ENCODE data around the gene PLSCR4.
A peak's percentile ranks its signal among the peaks of the same experiment; 100 is the strongest.
"Not testable (repeated sequence)": the region's sequence is repeated elsewhere in the genome, so short reads cannot be mapped to it uniquely, and the experiment has no call there.

The PLSCR4 gene

DNA sequence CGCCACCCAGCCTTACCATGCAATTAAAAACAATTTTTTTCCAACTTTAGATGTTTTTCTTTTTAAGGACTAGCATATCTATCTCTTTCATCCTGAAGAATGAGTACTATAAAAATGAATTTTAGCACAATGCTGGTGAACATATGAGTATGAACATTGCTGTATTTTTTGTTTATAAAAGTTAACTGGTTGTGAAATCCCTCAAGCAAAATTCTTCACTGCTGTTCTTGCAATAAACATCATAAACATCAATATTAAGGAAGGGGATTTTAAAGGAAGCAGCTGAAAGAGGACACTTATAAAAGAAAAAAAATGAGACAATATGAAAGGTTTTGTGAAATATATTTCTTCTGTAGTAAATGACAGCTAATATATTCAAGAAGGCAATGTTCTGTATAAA is 3.0 kb downstream of the PLSCR4 start:
- no peak for DNase-seq (ENCODE audit: low read depth in 2 of 2, low spot score in 1 of 2)

DNA sequence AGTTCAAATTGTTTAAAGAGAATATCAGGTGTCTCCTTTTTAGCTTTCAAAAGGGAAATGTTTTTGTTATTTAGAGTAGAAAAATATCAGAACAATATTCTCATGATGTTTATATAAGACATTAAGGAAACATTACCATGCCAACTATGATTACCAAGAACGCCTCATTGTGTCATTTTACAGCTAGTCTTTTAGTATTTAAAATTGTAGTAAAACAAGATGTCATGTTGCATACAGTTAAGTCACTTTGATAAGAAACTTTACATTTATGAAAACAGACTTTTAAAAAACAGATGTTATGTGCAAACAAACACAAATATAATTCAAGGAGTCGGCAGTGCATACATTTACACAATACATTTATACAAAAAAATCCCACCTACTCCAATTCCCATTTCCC is 4.4 kb downstream of the PLSCR4 start:
- no peak for DNase-seq (ENCODE audit: low read depth in 2 of 2, low spot score in 1 of 2)

DNA sequence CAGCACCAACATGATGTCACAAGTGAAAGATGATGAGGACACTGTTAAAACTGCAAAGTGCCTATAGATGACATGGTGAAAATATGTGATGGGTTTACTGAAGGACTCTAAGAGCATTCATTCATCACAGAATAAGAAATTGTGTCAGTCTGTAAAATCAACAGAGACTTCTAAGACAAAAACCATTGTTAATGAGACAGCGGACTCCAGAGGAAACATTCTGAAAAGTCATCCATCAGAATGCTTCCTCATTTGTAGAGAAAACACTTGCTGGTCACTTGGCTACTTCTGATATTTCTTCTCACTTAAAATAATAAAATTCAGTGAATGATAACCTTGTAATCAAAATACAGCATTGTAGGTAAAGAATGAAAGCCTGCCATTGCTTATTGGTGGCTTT is 7.3 kb downstream of the PLSCR4 start:
- DNase-seq (ENCODE audit: low read depth in 2 of 2, low spot score in 1 of 2) = no peak

DNA sequence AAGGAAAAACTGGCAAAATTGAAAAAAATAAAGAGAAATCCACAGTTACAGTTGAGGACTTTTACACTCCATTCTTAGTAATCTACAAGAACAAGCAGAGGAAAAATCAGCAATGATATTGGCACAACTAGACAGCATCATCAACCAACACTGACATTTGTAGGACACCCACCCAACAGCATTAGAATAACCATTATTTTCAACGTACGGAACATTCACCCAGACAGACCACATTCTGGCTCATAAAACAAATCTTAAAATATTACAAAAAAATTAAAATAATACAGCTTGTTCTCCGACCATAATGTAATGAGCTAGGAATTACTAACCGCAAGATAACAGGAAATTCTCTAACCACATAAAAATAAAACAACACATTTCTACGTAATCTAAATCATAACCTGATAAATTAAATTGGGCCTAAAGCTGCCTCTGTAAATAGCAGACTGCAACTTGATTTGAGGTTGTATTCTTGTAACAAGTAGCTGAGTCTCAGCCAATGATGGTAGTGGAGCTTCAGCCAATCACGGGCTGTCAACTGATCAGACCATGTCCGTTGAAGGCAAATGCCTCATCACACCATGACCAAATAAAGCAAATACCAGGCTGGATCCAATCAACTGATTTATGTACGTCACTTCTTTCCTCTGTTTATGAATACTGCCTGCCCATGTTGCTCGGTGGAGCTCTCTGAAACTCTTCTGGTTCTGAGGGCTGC is 9.2 kb downstream of the PLSCR4 start:
- DNase-seq (ENCODE audit: low read depth in 2 of 2, low spot score in 1 of 2) = no peak

DNA sequence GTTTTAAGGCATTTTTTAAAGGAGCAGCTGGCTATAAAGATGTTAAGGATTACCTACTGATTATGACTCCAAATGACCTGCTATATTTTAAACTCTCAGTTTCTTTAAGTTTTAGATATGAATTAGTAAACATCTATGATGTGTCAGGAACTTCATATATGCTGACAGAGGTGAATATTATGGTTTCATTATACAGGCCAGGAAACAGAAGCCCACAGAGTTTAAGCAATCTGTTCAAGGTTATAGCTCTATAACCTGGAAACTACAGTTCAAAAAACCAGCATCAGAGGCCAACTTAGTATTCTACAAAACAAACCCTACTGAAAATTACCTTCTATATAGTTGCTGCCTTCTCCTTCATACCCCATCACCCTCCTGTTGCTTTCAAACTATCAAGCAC is 17.4 kb downstream of the PLSCR4 start:
- DNase-seq (ENCODE audit: low read depth in 2 of 2, low spot score in 1 of 2) = no peak

DNA sequence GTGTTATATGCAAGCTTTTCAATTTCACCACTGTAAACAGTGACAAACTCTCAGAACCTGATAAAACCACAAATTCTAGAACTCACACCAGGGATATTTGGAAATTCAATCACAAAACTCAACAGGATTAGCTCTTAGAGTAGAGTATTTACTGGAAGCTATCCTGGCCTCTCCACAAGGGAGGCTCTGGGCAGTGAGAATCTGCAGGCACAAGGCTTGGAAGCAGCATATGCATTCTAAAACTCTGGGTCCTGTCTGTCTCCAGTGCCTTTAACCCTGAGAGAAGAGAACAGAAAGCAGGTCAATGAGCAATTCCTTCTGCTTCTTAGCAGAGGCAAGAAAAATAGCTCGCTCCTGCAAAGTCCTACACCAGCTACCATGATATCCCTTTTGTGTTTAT is 23.4 kb downstream of the PLSCR4 start:
- no peak for DNase-seq (ENCODE audit: low read depth in 2 of 2, low spot score in 1 of 2)

DNA sequence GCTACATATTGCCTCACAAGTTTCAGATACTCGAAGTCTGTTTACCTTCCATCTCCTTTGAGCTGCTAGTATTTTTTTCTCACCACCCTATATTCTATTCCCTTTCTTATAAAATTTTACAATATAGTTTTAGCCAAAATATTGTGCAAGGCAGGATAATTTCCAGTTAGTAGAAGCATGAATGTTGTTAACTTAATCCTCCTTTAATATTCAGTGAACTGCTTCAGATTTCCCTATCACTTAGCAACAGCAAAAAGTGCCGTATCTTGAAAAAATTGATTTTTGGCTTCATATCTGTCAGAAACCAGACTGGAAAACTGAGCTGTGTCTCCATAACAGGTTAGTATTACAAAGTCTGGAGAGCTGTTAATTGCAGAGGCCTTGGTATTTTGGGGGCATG is 24.0 kb downstream of the PLSCR4 start:
- no peak for DNase-seq (ENCODE audit: low read depth in 2 of 2, low spot score in 1 of 2)

DNA sequence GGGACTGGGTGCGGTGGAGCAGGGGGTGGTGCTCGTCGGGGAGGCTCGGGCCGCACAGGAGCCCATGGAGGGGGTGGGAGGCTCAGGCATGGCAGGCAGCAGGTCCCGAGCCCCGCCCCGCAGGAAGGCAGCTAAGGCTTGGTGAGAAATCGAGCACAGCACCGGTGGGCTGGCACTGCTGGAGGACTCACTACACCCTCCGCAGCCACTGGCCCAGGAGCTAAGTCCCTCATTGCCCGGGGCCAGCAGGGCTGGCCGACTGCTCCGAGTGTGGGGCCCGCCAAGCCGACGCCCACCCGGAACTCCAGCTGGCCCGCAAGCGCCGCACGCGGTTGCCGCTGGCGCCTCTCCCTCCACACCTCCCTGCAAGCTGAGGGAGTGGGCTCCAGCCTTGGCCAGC is 25.4 kb downstream of the PLSCR4 start:
- not testable (repeated sequence) for DNase-seq (ENCODE audit: low read depth in 2 of 2, low spot score in 1 of 2)

DNA sequence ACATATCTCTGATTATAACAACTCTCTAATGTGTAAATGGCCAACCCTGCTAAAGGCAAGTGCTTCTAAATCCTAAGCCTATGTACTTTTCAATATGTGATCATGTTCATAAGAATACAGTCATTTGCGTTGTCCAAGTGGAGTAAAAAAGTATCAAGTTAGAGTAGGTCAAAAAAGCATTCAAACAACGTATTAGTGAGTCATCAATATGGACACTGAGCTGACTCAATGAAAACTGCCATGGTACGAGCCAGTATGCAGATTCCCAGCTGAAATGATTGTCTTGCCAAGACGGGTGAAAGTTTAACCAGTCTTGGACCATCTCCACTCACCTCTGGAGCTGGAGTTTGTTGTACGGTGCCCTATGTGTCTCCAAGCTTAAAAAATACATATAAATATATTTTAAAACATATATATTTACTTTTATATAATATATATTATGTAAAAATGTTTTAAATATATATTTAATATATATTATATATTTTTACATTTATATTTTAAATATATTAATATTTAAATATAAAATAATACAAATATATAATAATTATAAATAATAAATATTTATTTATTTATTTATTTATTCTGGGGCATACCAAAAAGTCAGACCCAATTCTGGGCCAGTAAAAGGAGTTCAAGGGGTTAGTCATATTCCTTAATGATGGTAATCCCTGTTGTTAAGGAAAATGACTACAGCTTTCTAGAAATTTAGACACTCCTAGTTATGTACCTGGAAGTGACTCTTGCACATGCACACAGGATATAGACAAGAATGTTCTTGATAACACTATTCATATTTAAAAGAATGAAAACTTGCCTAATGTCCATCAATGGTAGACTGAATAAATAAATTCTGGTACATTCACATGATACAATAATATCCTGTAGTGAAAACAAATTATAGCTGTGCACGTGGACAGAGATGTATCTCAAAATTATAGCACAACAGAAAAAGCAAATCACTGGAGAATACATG is 27.2 kb downstream of the PLSCR4 start:
- DNase-seq (ENCODE audit: low read depth in 2 of 2, low spot score in 1 of 2) = no peak

DNA sequence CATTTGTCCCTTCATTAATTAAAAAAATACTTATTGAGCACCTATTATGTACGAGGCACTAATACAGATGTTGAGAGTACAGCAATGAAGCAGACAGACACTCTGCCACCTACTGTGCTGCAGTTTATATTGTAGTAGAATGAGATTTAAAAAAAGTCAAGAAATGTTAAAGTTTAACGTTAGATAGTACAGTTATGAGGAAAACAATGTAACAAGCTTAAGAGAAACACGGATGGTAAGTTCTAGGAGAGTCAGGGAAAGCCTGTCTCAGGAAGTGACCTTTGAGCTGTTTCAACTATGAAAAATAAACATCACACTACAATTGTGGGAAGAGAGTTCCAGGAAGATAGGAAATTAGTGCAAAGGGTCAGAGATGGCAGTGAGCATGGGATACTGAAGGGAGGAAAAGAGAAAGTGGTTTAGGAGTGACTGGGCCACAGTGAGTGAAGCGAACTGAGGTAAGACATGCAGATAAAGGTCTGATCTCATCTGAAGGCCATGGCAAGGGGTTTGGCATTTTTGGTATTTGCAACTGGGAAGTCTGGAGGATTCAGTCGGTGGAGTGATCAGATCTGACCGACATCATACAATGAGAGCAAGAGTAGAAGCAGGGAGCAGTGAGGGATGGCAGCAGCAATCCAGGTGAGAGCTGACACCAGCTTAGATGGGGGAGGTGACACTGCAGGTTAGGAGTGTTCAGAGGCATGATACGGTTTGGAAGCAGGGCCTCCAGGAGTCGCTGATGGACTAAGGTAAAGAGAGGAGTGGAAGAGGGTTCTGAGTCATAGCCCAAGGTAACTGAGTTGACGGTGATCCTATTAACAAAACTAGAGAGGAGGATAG is 28.5 kb downstream of the PLSCR4 start:
- no peak for DNase-seq (ENCODE audit: low read depth in 2 of 2, low spot score in 1 of 2)

DNA sequence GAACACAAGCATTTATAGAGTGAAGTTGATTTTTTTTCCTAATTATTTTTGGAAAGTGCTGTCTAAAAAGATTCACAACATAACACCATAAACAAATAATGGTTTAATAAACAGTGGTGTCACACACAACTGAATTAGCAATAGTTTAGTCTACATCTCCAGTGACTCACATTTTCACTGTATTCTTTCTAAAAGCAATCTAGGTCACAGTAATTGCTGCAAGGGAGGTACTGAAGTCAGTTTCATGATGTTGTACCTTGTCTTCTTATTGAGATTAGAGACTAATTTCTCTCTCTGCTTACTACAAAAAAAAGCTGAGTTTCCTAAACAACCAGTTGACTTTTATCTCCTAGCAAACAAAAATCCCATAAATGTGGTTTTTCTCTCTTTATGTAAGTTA is 29.6 kb downstream of the PLSCR4 start:
- DNase-seq (ENCODE audit: low read depth in 2 of 2, low spot score in 1 of 2) = no peak

DNA sequence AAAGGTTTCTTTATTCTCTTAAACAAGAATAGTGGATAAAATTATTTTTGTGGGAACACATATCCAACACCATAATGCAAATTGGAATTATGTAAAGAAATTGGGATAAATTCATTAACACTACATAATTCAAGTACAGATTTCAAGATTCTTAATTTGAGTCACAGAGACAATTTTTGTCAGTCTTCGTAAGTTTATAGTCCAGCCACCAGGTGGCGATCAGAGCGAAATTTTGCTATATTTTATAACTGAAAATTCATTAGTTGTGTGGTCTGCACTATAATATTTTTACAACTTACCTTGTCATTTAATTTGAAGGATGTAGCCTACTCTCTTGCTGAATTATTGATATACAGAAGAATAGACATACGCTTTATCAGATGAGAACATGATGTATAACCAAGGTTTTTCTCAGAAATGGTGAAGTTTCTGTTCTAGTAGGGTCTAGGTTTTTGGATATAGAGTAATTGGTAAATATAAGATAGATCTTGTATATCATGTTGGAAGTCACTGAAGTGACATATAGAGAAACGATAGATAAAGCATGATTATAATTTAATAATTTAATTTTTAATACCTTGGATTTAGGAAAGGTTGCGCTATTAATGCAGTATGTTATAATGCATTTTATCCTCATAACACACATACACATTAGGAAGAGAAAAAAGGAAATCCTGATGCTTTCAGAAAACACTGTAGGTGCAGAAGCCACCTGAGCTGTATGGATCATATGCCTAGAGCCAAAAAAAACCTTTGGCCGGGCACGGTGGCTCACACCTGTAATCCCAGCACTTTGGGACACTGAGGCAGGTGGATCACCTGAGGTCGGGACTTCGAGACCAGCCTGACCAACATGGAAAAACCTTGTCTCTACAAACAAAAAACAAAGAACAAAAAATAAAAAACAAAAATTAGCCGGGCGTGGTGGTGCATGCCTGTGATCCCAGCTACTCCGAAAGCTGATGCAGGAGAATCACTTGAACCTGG is 31.7 kb downstream of the PLSCR4 start:
- DNase-seq (ENCODE audit: low read depth in 2 of 2, low spot score in 1 of 2) = peak in 1 of 2 donors; percentile 14

DNA sequence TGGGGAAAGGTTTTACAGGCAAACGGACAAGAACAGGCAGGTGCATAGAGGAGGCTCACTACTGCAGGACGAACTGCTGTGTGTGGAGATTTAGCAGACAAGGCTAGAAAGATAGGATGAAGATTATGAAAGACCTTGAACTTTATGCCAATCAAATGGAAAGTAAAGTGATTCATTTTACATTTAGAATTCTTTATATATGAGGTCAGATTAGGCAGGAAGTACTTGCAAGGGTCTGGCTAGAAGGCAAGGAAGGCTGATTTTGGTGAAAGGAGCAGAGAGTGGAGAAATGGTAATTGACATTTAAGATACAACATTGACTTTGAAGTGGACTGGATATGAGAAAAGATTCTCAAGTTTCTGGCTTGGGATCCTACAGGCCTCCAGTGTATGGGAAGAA is 33.6 kb downstream of the PLSCR4 start:
- no peak for DNase-seq (ENCODE audit: low read depth in 2 of 2, low spot score in 1 of 2)

DNA sequence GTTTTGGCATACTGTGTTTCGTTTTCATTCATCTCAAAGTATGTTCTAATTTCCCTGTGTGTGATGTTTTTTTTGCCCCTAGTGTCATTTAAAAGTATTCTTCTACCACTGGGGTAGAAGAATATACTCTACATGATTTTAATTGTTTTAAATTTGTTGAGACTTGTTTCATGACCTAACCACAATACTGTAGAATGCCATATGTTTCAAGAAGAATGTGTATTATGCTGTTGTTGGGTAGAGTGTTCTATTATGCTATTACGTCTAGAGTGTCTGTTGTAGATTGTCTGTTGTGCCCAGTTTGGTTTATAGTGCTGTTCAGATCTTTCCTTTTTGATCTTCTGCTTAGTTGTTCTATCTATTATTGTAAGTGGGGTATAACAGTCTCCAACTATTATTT is 36.4 kb downstream of the PLSCR4 start:
- DNase-seq (ENCODE audit: low read depth in 2 of 2, low spot score in 1 of 2) = no peak

DNA sequence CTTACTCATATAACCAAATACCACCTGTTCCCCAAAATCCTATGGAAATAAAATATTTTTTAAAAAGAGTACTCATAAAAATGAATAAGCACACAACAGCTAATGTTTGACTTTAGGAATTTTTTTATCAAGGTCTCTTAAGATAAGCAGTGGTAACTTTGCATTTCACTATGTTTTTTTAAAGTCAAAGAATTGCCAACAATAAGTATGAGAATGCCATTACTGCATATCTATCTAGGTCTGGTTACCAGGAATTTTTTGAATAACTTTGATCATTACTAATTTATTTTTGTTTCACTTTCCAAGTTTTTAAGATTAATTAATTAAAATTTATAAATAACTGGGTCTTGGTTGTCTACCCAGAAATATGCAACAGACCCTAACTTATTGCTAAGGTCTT is 41.5 kb downstream of the PLSCR4 start:
- DNase-seq (ENCODE audit: low read depth in 2 of 2, low spot score in 1 of 2) = no peak

DNA sequence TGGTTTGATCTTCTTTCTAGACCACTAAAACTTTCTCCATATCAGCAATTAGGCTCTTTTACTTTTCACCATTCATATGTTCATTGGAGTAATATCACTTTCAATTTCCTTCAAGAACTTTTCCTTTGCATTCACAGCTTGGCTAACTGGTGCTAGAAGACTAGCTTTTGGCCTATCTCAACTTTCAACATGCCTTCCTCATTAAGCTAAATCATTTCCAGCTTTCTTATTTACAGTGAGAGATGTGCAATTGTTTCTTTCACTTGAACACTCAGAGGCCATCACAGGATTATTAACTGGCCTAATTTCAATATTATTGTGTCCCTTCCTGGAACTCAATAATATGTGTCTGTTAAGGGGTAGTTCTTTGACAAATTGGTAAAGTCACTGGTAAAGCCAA is 47.1 kb downstream of the PLSCR4 start:
- DNase-seq (ENCODE audit: low read depth in 2 of 2, low spot score in 1 of 2) = no peak

DNA sequence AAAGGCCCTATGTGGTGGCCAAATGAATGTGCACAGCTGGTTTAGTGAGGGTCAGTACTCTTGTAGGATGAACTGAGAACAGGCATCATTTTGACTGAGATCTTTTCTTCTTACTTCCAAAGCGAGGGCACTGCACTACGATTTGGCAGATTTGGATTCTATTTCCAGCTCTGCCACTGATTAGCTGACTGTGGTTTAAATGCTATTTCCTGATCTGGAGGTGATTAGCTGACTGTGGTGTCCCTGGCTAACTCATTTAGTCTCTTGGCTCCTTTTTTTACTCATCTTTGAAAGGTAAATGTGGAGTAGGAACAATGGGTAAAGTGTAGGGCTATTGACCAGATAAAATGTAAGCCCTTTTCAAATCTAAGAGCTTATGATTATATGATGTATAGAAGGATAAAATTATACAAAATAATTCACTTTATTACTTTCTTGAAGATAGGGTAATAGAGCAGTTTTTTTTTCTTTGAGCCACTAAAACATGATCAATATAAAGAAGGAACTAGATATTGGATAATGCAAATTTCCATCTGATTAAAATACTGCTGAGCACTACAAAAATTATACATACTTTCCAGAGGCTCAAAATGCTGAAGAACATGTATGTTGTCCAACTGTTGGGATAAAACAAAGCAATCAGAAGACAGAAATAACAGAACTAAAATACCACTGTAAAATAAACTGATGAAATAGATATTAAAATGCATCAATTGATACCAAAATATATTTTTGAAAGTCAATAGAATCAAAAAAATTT is 50.3 kb downstream of the PLSCR4 start:
- DNase-seq (ENCODE audit: low read depth in 2 of 2, low spot score in 1 of 2) = no peak

DNA sequence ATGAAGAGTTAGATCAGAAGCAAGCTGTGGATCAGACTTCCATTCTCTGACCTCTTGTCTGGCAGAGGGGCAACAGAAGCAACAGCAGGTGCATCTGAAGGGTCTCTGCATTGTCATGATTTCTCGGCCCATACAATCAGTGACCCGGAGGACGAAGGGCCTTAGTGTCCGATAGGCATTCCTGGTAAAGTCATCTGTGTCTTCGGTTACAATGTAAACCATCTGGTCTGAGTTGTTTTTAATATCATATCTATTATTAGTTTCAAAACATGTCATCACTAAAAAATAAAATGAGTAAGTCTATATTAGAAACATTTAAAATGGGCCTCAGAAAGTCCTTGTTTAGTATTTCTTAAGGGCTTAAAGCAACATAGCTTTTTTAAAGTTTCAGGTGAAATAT is 51.1 kb downstream of the PLSCR4 start:
- no peak for DNase-seq (ENCODE audit: low read depth in 2 of 2, low spot score in 1 of 2)

DNA sequence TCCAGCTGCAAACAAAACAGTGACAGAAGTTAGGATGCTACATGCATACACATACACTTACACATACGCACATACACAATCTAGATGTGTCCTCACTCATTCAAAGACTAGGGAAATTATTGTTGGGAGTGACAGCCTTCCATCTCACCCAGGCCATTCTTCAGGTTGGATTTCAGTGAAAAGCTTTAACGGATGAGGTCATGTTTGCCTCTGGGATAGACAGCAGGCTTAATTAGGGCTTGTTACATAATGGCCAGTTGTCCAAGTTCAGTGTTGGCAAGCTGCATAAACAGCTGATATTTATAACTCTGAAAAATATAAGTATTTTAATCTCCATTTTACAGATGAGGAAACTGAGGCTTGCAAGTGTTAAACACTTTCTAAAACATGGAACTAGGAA is 54.1 kb downstream of the PLSCR4 start:
- no peak for DNase-seq (ENCODE audit: low read depth in 2 of 2, low spot score in 1 of 2)

DNA sequence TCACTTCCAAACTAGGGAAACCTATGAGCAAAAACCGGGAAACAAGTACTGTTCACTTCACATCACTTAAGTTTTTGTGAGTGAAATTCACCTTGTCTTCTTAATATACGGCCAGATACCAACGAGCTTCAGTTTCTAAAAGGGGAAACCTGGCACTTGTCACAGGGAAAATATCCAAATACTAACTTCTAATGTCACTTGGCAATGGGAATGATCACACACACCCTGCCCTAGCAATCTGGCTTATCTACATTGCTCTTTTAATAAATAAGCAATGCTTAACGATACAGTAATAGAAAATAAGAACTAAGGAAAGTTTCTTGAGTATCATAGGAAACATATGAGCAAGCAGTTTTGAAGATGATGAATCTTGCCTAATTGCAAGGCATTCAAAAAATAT is 55.3 kb downstream of the PLSCR4 start:
- DNase-seq (ENCODE audit: low read depth in 2 of 2, low spot score in 1 of 2) = no peak
